HCT116 (cell line): Measurements from ENCODE around the gene DNAAF8.
A peak's percentile ranks its signal among the peaks of the same experiment; 100 is the strongest.

Experiments used
- POLR2A ChIP-seq: IDR thresholded peaks from 2 replicates; pipeline ENCODE4 v1.7.0; 2011; ENCODE audit warnings: borderline replicate concordance; ENCODE audit not compliant: insufficient read depth, insufficient read length; ENCODE audit errors: extremely low read depth
- ZNF274 ChIP-seq: fragments of 200-500 bp; sonication (Bioruptor generic); IDR thresholded peaks from 2 replicates; pipeline ENCODE4 v1.6.1; 2014; ENCODE audit warnings: mild to moderate bottlenecking, low read depth, low read length, inconsistent platforms

DNA sequence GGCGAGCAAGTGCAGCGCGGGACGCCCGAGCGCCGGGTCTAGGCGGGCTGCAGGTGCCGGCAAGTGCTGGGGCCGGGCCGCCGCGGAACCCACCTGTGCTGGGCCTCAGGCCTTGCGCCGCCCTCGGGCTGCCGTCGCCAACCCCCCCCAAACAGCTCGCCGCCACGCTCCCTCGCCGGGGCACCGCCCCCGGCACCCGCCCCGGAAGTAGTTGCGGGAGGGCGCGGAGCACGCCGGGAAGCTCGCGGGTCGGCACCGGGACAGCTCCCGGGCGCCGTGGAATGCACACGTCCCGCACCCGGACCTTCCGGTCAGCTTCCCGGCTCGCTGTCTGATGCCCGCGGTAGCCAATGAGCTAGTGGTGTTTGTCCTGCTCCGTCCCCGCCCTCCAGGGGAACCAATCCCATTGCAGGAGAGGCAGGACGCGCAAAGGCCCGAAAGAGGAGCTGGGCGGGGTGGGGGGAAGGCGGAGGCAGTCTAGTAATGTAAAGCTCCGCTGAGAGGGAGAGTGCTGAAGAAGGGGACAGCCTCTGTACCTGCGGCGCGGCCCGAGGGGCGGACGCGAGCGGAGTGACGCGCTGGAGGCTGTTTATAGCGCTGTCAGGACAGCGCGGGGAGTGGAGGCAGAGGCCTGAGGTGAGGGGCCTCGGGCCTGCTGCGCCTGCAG is at the start of gene DNAAF8, which contains the start of gene ANKS3:
- peak; percentile 57 for TF ChIP-seq POLR2A
- no peak for TF ChIP-seq ZNF274
